ENCODE results near the gene RAPGEF6.

The RAPGEF6 gene

DNA sequence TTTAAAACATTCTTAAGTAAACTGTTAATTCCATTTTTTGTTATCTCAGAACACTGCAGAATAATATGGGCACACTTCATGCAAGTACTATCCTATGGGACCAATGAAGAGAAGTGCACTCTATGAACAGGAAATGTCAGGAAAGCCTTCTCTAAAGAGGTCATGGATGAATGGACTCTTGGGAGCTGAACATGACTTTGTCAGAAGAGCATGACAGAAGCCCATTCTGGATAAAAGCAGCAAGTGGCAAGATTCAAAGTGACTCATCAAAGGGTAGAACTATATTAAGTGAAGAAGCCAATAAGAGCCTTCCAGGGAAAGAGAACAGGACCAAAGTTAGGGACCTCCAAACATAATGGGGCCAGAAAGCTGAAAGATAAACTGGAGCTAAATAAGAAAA lies 94.0 kb downstream of the RAPGEF6 start:
- no peak for TF ChIP-seq ZFX (IDR thresholded peaks at IDR 0.05; ENCODE audit: borderline replicate concordance)
- TF ChIP-seq, protein P1, sequence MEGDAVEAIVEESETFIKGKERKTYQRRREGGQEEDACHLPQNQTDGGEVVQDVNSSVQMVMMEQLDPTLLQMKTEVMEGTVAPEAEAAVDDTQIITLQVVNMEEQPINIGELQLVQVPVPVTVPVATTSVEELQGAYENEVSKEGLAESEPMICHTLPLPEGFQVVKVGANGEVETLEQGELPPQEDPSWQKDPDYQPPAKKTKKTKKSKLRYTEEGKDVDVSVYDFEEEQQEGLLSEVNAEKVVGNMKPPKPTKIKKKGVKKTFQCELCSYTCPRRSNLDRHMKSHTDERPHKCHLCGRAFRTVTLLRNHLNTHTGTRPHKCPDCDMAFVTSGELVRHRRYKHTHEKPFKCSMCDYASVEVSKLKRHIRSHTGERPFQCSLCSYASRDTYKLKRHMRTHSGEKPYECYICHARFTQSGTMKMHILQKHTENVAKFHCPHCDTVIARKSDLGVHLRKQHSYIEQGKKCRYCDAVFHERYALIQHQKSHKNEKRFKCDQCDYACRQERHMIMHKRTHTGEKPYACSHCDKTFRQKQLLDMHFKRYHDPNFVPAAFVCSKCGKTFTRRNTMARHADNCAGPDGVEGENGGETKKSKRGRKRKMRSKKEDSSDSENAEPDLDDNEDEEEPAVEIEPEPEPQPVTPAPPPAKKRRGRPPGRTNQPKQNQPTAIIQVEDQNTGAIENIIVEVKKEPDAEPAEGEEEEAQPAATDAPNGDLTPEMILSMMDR (IDR thresholded peaks at IDR 0.05) = no peak
- no peak overlapping the region for H3K27ac ChIP-seq

DNA sequence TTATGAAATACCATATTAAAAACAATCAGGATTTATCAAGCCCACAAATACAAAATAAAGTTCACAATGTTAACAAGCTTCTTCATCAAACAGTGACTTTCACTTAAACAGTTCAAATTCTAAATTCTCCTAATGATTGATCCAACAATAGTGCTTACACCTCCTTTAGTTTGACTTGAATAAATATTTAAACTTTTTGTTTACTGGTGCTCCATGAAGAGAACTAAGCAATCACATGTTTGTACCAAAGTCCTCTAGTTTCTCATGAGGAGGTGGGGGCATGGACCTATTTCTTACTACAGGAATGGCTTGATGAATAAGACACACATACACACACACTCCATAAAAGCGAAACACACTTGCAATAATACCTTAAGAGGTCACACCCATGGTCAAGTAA lies 95.8 kb downstream of the RAPGEF6 start:
- no peak overlapping the region for H3K27ac ChIP-seq
- TF ChIP-seq, protein P1 (IDR thresholded peaks at IDR 0.05) = no peak
- no peak for TF ChIP-seq ZFX (IDR thresholded peaks at IDR 0.05; ENCODE audit: borderline replicate concordance)

DNA sequence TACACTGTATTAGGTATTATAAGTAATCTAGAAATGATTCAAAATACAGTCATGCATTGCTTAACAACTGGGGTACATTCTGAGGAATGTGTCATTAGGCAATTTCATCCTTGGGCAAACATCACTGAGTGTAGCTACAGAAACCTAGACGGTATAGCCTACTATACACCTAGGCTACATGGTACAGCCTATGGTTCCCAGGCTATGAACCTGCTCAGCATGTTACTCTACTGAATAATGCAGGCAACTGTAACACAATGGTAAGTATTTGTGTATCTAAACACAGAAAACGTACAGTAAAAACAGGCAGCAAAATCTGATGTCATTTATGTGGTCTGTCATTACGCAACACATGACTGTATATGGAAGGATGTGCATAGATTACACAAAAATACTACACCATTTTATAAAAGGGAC lies 96.8 kb downstream of the RAPGEF6 start:
- no peak overlapping the region for H3K27ac ChIP-seq
- TF ChIP-seq ZFX (IDR thresholded peaks at IDR 0.05; ENCODE audit: borderline replicate concordance) = no peak
- TF ChIP-seq, protein P1 (IDR thresholded peaks at IDR 0.05) = no peak

GRCh38 chr5:131536850-131537448 lies 98.1 kb downstream of the RAPGEF6 start:
- no peak overlapping the region for H3K27ac ChIP-seq
- TF ChIP-seq ZFX (IDR thresholded peaks at IDR 0.05; ENCODE audit: borderline replicate concordance) = no peak
- TF ChIP-seq, protein P1 (IDR thresholded peaks at IDR 0.05) = no peak

GRCh38 chr5:131536211-131536826 lies 98.7 kb downstream of the RAPGEF6 start:
- no peak overlapping the region for H3K27ac ChIP-seq
- TF ChIP-seq, protein P1 (IDR thresholded peaks at IDR 0.05) = no peak
- no peak for TF ChIP-seq ZFX (IDR thresholded peaks at IDR 0.05; ENCODE audit: borderline replicate concordance)

- TF ChIP-seq, protein P1 (IDR thresholded peaks at IDR 0.05) = no peak
- TF ChIP-seq ZFX (IDR thresholded peaks at IDR 0.05; ENCODE audit: borderline replicate concordance) = no peak
- no peak overlapping the region for H3K27ac ChIP-seq
Observed at GRCh38 chr5:131534974-131535373, 100.1 kb downstream of the RAPGEF6 start.

DNA sequence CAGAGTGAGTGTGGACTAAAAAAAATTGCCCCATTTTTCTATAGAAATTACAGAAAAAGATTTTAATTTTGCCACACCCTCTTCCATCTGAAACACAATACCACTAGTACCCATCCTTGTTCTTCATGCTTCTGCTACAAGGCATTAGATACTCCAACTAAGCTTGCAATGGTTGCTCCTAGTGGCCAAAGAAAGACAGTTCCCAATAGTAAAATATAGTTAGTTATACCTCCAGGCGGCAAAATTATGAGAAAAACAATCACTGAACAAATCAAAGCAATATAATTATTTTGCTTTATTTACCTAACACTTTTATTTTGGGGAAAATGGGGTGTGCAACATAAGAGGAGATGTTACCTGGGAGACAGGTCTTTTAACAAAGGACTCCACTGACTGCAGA lies 101.2 kb downstream of the RAPGEF6 start:
- no peak overlapping the region for H3K27ac ChIP-seq

More for the DNA sequence above, 101.2 kb downstream of the RAPGEF6 start:
- no peak for TF ChIP-seq ZFX (IDR thresholded peaks at IDR 0.05; ENCODE audit: borderline replicate concordance)
- TF ChIP-seq, protein P1 (IDR thresholded peaks at IDR 0.05) = peak; percentile 32
